Activated CD4-positive, alpha-beta T cell treated with anti-CD3 and anti-CD28 coated beads, Interleukin-2, Interleukin-6, amounts not matched to agents 100 ng/mL and 50 ng/mL, durations not matched to agents 16 hours and 8 hours (primary cell): ENCODE data around the gene WEE1.
"Not testable (repeated sequence)": the region's sequence is repeated elsewhere in the genome, so short reads cannot be mapped to it uniquely, and the experiment has no call there.

ENCODE experiments used
- DNase-seq: peaks from one replicate; pipeline ENCODE4 v3.0.0-alpha.2; 2020

WEE1 gene

DNA sequence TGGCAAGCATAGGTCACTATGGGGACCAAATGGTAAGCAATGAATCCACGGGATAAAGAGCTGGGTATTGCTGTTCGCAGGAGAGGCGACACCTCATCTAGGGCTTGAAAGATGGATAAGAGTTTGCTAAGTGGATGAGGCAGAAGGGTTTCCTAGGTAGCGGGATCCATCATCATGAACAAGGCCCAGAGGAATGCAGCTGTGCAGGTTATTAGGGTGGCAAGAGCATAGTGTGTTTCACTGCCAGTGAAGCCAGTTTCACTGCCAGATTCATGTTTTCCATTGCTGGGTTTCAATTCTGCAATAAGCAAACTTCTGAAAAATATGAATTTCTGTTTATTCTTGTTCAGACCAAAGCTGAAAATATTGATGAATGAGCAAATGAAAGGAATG lies 27.2 kb downstream of the WEE1 start:
- peak; percentile 27 for DNase-seq

GRCh38 chr11:9601037-9601875 lies 27.8 kb downstream of the WEE1 start:
- DNase-seq: peak; percentile 92

DNA sequence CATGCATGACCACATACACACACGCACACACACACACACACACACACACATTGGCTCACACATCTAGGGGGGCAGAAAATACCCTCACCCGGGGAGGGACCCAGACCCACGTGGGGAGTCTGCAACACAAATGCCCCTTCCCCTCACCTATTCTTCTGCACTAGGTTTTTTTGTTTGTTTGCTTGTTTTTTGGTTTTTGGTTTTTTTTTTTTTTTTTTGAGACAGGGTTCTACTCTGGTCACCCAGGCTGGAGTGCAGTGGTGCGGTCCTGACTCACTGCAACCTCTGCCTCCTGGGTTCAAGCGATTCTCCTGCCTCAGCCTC lies 28.4 kb downstream of the WEE1 start:
- DNase-seq: no peak

DNA sequence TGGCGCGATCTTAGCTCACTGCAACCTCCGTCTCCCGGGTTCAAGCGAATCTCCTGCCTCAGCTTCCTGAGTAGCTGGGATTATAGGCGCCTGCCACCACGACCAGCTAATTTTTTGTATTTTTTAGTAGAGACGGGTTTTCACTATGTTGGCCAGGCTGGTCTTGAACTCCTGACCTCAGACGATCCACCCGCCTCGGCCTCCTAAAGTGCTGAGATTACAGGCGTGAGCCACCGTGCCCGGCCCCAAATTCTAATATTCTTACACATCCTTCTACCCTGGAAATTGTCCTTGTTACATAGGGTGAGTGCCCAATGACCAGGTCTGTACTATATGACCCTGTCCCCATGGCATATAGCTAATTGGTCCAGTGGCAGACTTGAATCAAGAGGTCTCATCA lies 29.7 kb downstream of the WEE1 start:
- DNase-seq: not testable (repeated sequence)

DNA sequence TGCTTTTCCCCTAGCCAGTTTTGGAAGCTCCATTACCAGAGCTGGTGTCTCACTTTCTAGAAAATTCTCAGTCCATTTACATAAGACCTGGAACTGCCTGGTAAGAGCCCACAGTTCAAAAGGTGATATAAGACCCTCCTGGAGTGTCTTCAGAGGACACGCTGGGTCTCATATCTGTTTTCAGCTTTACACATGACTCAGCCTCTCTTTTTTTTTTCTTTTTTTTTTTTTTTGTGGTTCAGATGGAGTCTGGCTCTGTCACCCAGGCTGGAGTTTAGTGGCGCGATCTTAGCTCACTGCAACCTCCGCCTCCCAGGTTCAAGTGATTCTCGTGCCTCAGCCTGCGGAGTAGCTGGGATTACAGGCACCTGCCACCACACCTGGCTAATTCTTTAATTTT lies 30.7 kb downstream of the WEE1 start:
- DNase-seq: no peak

DNA sequence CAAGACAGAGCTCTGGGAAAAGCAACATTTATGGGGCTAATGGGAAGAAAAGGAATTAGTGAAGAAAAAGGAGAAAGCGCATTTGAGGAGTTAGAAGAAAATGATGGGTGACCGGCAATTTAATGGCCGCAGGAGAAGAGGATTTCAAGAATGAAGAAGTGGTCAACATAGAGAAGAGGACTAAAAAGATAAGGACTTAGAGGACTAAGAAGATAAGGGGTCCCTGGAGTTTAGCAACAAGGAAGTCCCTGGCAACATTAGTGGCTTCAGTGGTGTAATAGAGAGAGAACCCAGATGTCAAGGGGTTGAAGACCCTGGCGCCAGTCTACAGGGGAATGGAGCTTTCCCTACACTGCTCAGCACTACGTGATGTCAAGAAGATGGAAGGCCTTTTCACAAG lies 32.3 kb downstream of the WEE1 start:
- no peak for DNase-seq

DNA sequence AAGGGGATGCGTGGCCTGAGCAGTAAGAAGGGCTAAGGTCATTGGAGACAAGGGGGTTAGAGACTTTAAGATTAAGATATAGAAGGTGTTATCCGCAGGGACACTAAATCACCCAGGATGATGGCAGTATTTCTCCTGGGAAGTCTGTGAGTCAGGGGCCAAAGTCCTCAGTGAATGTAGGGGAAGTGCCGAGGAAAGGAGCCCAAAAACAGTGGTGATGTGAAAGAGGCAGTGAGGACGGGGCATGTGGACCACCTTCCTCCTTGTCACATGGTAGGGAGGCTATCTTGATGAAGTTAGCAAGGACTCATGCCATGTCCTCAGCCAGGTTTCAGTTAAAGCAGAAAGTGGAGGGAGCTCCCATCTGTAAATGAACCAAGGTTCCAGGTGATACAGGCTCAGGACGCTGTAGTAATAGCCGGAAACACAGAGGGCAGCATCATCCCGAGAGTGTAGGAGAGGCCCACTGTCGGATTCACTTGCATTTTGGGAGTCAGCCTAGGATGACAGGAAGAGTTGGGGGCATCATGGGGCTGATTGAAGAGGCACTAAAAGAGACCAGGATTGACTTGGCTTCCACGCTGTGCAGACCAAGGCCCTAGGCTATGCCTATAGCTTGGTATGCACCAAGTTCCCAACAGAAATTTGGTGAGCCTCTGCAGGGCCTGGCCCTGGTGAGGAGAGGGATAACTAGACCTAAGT lies 33.5 kb downstream of the WEE1 start:
- DNase-seq: no peak

DNA sequence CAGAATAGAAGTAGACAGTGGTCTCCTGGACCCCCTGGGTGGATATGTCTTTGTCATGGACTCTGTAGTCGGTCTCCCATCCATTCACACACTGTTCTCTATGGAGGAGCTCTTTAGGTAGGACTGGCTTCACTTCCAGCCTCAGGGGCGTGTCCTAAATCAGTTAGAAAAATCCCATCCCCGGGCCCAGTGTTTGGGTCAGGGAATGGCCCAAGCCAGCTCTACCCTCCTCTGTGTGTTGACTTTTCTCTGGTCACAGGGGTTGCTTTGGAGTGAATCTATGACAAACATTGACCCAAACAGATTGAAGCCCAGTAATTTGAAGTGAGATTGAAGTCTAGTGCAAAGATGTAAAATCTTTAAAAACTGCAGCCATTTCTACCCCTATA lies 34.0 kb downstream of the WEE1 start:
- no peak for DNase-seq

DNA sequence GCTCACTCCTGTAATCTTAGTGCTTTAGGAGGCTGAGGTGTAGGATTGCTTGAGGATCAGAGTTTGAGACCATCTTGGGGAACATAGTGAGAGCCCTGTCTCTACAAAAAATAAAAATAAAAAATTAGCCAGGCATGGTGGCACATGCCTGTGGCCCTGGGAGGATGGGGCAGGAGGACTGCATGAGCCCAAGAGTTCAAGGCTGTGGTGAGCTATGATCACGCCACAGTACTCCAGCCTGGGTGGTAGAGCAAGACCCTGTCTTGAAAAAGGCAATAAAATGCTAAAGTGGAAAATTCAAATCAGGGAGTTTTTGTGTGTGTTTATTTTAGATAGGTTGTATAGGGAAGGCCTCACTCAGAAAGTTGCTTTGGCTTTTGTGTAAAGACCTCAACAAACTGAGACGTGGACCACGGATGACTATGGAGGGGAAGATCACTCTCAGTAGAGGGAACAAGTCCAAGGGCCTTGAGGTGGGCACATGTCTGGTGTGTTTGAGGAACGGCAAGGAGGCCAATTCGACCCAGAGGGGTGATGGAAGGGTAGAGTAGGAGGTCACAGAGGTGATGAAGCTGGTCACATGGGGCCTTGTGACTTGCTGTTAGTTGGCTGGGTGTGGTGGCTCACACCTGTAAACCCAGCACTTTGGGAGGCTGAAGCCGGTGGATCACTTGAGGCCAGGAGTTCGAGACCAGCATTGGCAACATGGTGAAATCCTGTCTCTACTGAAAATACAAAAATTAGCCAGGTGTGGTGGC lies 35.7 kb downstream of the WEE1 start:
- DNase-seq: no peak

GRCh38 chr11:9609841-9610240 lies 36.4 kb downstream of the WEE1 start:
- no peak for DNase-seq

DNA sequence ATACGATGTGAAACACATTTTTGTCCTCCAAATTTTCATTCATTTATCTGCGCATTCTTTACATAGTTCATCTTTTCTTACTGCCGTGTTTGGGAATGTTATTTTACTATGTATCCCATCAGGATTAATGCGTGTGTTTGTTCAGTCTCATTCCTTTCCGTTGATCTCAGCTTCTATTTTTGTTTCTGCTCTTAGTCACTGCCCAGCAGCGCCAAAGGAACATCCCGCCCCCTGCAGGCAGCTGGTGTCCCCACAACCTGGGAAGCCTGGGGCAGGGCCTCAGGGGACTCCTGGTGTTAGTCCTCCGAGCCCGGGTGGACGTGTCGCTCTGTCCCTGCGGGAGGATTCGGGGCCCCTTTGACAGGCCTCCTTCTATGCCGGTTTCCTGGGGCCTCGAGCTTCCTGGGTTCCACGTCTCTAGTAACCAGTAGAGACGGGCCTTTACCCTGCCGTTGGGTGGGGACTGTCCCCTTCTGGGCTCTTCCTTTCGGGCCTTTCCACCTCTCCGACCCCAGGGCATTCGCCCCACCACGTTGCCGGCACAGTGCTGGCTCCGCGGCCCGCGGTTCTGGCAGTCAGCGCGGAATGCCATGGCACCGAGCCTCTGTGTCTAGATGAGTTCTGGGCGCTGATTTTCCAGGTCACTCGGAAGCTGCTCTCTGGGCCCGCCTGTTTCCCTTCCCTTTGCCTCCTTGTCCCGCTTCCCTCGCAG lies 39.8 kb downstream of the WEE1 start:
- DNase-seq: peak; percentile 92

- peak; percentile 96 for DNase-seq
Measured at GRCh38 chr11:9613830-9614762, 40.6 kb downstream of the WEE1 start.

- no peak for DNase-seq
Measured at GRCh38 chr11:9615031-9615451, 41.6 kb downstream of the WEE1 start.

GRCh38 chr11:9616042-9616675 lies 42.7 kb downstream of the WEE1 start:
- no peak for DNase-seq

GRCh38 chr11:9616858-9617257 lies 43.4 kb downstream of the WEE1 start:
- DNase-seq: no peak

- no peak for DNase-seq
Measured at GRCh38 chr11:9617940-9618339, 44.5 kb downstream of the WEE1 start.

GRCh38 chr11:9619004-9619403 lies 45.5 kb downstream of the WEE1 start:
- no peak for DNase-seq

DNA sequence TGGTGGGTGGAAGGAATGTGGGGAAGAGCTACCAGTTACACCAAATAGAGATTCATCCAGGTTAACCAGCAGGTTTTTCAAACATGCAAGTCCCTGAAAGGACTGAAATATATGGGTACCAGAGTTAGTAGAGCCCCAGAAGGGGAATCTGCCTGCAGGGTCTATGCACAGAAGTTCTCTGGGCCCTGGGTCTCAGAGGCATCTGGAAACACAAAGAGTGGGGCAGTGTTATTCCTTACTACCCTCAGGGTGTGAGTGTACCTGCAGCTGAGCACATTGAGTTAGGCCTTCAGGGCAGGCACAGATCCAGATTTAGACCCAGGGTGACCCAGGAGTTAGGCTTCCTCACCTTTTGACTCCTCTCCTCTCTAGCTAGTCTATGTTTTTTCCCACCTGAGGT lies 46.5 kb downstream of the WEE1 start:
- DNase-seq: no peak

DNA sequence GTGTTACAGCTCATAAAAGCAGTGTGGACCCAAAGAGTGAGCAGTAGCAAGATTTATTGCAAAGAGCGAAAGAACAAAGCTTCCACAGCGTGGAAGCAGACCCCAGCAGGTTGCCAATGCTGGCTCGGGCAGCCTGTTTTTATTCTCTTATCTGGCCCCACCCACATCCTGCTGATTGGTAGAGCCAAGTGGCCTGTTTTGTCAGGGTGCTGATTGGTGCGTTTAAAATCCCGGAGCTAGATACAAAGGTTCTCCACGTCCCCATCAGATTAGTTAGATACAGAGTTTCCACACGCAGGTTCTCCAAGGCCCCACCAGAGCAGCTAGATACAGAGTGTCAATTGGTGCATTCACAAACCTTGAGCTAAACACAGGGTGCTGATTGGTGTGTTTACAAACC lies 48.9 kb downstream of the WEE1 start:
- not testable (repeated sequence) for DNase-seq

DNA sequence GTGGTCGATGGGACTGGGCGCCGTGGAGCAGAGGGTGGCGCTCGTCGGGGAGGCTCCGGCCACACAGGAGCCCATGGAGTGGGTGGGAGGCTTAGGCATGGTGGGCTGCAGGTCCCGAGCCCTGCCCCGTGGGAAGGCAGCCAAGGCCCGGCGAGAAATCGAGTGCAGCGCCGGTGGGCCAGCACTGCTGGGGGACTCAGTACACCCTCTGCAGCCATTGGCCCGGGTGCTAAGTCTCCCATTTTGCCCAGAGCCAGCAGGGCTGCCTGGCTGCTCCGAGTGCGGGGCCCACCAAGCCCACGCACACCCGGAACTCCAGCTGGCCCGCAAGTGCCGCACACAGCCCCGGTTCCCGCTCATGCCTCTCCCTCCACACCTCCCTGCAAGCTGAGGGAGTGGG lies 49.6 kb downstream of the WEE1 start:
- DNase-seq: not testable (repeated sequence)

DNA sequence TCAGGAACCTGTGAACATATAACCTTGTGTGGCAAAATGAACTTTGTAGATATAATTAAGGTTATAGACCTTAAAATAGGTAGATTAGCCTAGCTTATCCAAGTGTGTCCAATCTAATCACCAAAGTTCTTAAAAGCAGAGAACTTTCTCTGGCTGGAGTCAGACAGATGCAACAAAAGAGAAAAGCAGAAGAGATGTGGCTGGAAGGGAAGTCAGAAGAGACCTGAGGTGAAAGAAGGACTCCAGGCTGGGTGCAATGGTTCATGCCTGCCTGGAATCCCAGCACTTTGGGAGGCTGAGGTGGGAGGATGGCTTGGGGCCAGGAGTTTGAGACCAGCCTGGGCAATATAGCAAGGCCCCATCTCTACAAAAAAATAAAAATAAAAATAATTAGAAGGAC lies 51.0 kb downstream of the WEE1 start:
- DNase-seq: no peak

DNA sequence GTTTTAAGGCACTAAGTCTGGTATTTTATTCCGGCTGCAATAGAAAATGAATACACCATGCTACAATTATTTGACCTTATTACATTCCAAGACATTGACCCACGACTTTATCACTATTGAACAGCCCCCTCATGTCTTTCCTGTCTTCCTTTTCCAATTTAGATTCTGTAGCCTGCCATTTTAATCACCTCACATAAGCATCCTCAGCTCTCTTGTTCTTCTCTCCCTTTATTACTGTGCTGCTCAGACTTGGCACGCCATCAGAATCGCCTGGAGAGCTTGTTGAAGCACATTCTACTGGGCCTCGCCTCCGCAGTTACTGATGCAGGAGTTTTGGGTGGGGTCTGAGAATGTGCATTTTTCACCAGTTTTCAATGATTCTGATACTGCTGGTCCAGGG lies 51.7 kb downstream of the WEE1 start:
- no peak for DNase-seq
